Liver (tissue), 3 donors: ENCODE data around the gene SLC8A3.

Experiments
- ATF3 ChIP-seq: IDR thresholded peaks from 2 replicates; pipeline ENCODE4 v1.6.1; 2016; ENCODE audit warnings: antibody characterized with exemption
- CTCF ChIP-seq: fragments of 150-350 bp; IDR thresholded peaks from 2 replicates; pipeline ENCODE4 v1.5.1; 2017; ENCODE audit warnings: improper control_type of control experiment, low read depth, low read length; ENCODE audit not compliant: missing input control
- EGR1 ChIP-seq, 2 donors: IDR thresholded peaks; 2 replicates each; pipeline ENCODE4 v1.6.1; 2016 to 2018; ENCODE audit warnings: antibody characterized with exemption in 2 of 2, low read depth in 2 of 2
- FOXA1 ChIP-seq: IDR thresholded peaks from 2 replicates; pipeline ENCODE4 v1.6.1; 2016; ENCODE audit warnings: antibody characterized with exemption
- HNF4A ChIP-seq, 2 donors: conservative IDR thresholded peaks; 2 replicates each; pipeline ENCODE4 v1.6.1; 2016; ENCODE audit warnings: antibody characterized with exemption in 2 of 2, mild to moderate bottlenecking in 2 of 2
- JUND ChIP-seq, 2 donors: IDR thresholded peaks; 2 replicates each; pipeline ENCODE4 v1.6.1; 2016; ENCODE audit warnings: antibody characterized with exemption in 2 of 2
- MAX ChIP-seq: IDR thresholded peaks from 2 replicates; pipeline ENCODE4 v1.6.1; 2016; ENCODE audit warnings: antibody characterized with exemption
- RAD21 ChIP-seq, 2 donors: IDR thresholded peaks; 2 replicates each; pipeline ENCODE4 v1.6.1; 2016; ENCODE audit warnings: antibody characterized with exemption in 2 of 2, mild to moderate bottlenecking in 2 of 2
- REST ChIP-seq: IDR thresholded peaks from 2 replicates; pipeline ENCODE4 v1.6.1; 2016; ENCODE audit warnings: antibody characterized with exemption, mild to moderate bottlenecking
- RXRA ChIP-seq, 2 donors: IDR thresholded peaks; 2 replicates each; pipeline ENCODE4 v1.6.1; 2017 to 2018; ENCODE audit warnings: antibody characterized with exemption in 2 of 2, mild to moderate bottlenecking in 1 of 2
- SP1 ChIP-seq: IDR thresholded peaks from 2 replicates; pipeline ENCODE4 v1.6.1; 2018; ENCODE audit warnings: antibody characterized with exemption, mild to moderate bottlenecking
- TAF1 ChIP-seq: conservative IDR thresholded peaks from 2 replicates; pipeline ENCODE4 v1.6.1; 2016; ENCODE audit warnings: antibody characterized with exemption, mild to moderate bottlenecking
- YY1 ChIP-seq: IDR thresholded peaks from 2 replicates; pipeline ENCODE4 v1.6.1; 2016; ENCODE audit warnings: antibody characterized with exemption, mild to moderate bottlenecking
- ZBTB33 ChIP-seq: IDR thresholded peaks from 2 replicates; pipeline ENCODE4 v1.6.1; 2016; ENCODE audit warnings: antibody characterized with exemption
- donor health status: healthy.
- donor health status: healthy.

GRCh38 chr14:70186900-70187451 is 1.8 kb downstream of the SLC8A3 start:
- TF ChIP-seq YY1 (no peak), JUND (IDR thresholded peaks at IDR 0.05) (no peak), RXRA (IDR thresholded peaks at IDR 0.05) (no peak), CTCF (no peak), TAF1 (no peak), ZBTB33 (no peak), REST (no peak), EGR1 (IDR thresholded peaks at IDR 0.05; ENCODE audit: low read depth in 2 of 2) (no peak), MAX (no peak), SP1 (no peak), RAD21 (IDR thresholded peaks at IDR 0.05) (no peak), HNF4A (conservative IDR thresholded peaks at IDR 0.05) (no peak), ATF3 (no peak), FOXA1 (no peak)
